HepG2 (cell line): ENCODE measurements around the gene GPR162. TPM values are rescaled to one million over a fixed set of nuclear protein-coding genes. Genes with fewer than 3 reads are reported as not detected.

Source experiments
- ERF ChIP-seq: IDR thresholded peaks from 2 replicates; pipeline ENCODE4 v1.6.1; 2018; ENCODE audit warnings: missing biosample characterization, missing genetic modification reagents
- GLI4 ChIP-seq: sonication (generic); formaldehyde crosslinking; IDR thresholded peaks from 2 replicates; pipeline ENCODE4 v1.5.1; 2020; ENCODE audit warnings: missing genetic modification reagents, mild to moderate bottlenecking, moderate library complexity, borderline replicate concordance
- MIER3 ChIP-seq: IDR thresholded peaks from 2 replicates; pipeline ENCODE4 v1.6.1; 2016; ENCODE audit warnings: missing compliant biosample characterization, borderline replicate concordance
- MIXL1 ChIP-seq: IDR thresholded peaks from 2 replicates; pipeline ENCODE4 v1.6.1; 2016
- NCOR1 ChIP-seq: fragments of 200-600 bp; sonication (generic); IDR thresholded peaks from 2 replicates; pipeline ENCODE4 v1.7.0; 2017; ENCODE audit warnings: antibody characterized with exemption, low read length, borderline replicate concordance
- NR2F6 ChIP-seq, 2 experiments: IDR thresholded peaks; 2 replicates each; pipeline ENCODE4 v1.6.1; 2016; ENCODE audit warnings: antibody characterized with exemption in 1 of 2, mild to moderate bottlenecking in 1 of 2
- RAD21 ChIP-seq: fragments of 450-650 bp; formaldehyde crosslinking; IDR thresholded peaks from 2 replicates; pipeline ENCODE4 v1.5.0; 2020; ENCODE audit warnings: mild to moderate bottlenecking
- RBM22 ChIP-seq: fragments of 200-400 bp; formaldehyde crosslinking; optimal IDR thresholded peaks from 2 replicates; pipeline ENCODE3; 2017; ENCODE audit warnings: mild to moderate bottlenecking, low read length, moderate library complexity
- WIZ ChIP-seq: sonication (generic); formaldehyde crosslinking; IDR thresholded peaks from 2 replicates; pipeline ENCODE4 v1.5.1; 2020; ENCODE audit warnings: mild to moderate bottlenecking, missing genetic modification reagents
- YEATS2 ChIP-seq: sonication (generic); formaldehyde crosslinking; IDR thresholded peaks from 2 replicates; pipeline ENCODE4 v1.4.0; 2020; ENCODE audit warnings: missing genetic modification reagents, borderline replicate concordance
- ZKSCAN1 ChIP-seq: fragments of 150-350 bp; IDR thresholded peaks from 2 replicates; pipeline ENCODE4 v1.6.1; 2014; ENCODE audit warnings: low read length
- ZNF350 ChIP-seq: sonication (generic); formaldehyde crosslinking; IDR thresholded peaks from 2 replicates; pipeline ENCODE4 v1.4.0; 2020; ENCODE audit warnings: mild to moderate bottlenecking, low read depth, missing genetic modification reagents, borderline replicate concordance
- ZNF354B ChIP-seq: sonication (generic); formaldehyde crosslinking; IDR thresholded peaks from 2 replicates; pipeline ENCODE4 v1.8.0; 2022; ENCODE audit warnings: mild to moderate bottlenecking, missing genetic modification reagents
- ZNF724P ChIP-seq: sonication (generic); formaldehyde crosslinking; IDR thresholded peaks from 2 replicates; pipeline ENCODE4 v1.8.0; 2022; ENCODE audit warnings: missing genetic modification reagents, borderline replicate concordance
- ZNF792 ChIP-seq: IDR thresholded peaks from 2 replicates; pipeline ENCODE4 v1.6.1; 2016
- ZNF83 ChIP-seq: sonication (generic); formaldehyde crosslinking; IDR thresholded peaks from 2 replicates; pipeline ENCODE4 v1.4.0; 2020; ENCODE audit warnings: missing genetic modification reagents, mild to moderate bottlenecking, borderline replicate concordance
- polyA plus RNA-seq, 8 experiments: library from polyadenylated mRNA; depleted of rRNA in 3 of 8; stranded (reverse) in 7 of 8; unstranded in 1 of 8; fragments of >200 nt; fragmentation: Illumina TruSeq in 4 of 8; extraction: Trizol in 4 of 8; gene quantifications; 2 replicates each; pipeline versions ENCODE4 v1.2.1 to v1.2.3, GENCODE V29; 2011 to 2016; ENCODE audit warnings: low read depth in 4 of 8, missing spikeins in 1 of 8, mixed read lengths in 1 of 8; ENCODE audit not compliant: insufficient read depth in 1 of 8
- total RNA-seq, 5 experiments: library from RNA; depleted of rRNA; stranded (reverse); fragments of >200 nt; fragmentation: Illumina TruSeq; extraction: Trizol; gene quantifications; 2 replicates each; pipeline ENCODE4 v1.2.3, GENCODE V29; 2016; ENCODE audit warnings: low read depth in 1 of 5
- TF ChIP-seq, protein P1 (sequence below): sonication (generic); formaldehyde crosslinking; IDR thresholded peaks from one replicate; pipeline ENCODE4 v1.5.1; 2020; ENCODE audit warnings: mild to moderate bottlenecking, missing genetic modification reagents; ENCODE audit errors: not compliant biosample characterization
- TF ChIP-seq, protein P2 (sequence below): sonication (generic); formaldehyde crosslinking; IDR thresholded peaks from 2 replicates; pipeline ENCODE4 v1.9.0; 2021; ENCODE audit warnings: missing genetic modification reagents, borderline replicate concordance
- TF ChIP-seq, protein P3 (sequence below): sonication (generic); formaldehyde crosslinking; IDR thresholded peaks from 2 replicates; pipeline ENCODE4 v1.4.0; 2020; ENCODE audit warnings: missing genetic modification reagents

Gene GPR162
- total and polyA plus RNA-seq, 2 of the 13 experiments (the other 11 are each of a cell fraction or from before 2014, with no cell fraction given), result 0.08 TPM; not detected in 1

DNA sequence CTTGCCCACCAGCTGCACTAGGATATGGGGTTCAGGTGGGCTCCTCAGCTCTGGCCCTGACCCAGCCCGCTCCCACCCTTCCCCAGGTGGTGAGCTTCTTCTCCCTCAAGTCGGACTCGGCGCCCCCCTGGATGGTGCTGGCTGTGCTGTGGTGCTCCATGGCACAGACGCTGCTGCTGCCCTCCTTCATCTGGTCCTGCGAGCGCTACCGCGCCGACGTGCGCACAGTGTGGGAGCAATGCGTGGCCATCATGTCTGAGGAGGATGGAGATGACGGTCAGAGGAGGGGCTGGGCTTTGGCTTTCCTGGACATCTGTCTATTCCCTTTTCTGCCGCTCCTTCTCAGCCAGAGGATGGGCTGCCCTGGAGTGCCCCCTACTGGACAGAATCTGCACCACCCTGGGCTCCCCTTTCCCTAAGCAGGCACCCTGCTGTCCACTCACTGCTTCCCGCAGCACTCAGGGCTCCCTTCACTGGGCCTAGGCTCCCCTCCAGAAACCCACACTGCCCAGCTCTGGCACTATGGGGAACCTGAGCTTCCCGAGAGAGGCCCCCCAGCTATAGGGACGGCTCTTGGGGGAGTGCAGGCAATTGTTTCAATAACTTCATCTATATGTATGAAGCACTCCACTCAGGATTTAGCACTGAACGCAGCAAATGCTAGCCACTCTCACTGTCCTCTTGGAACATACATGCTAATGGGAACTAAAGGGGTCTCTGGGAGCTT, 3.9 kb downstream of the GPR162 start (continued):
- TF ChIP-seq ZNF350 (CRISPR knock-in tag), result peak; percentile 50; the same call in 1 of the 2 replicates
- no peak for TF ChIP-seq ZKSCAN1
- TF ChIP-seq ZNF83, result 0 out of 2 replicates have a peak, but pooled peaks have one; percentile 48
- TF ChIP-seq ZNF792, result 0 out of 2 replicates have a peak, but pooled peaks have one; percentile 22
- no peak; the same call in 1 of the 2 replicates for TF ChIP-seq MIER3 (CRISPR knock-in tag)
- no peak for TF ChIP-seq MIXL1
- 0 out of 2 replicates have a peak, but pooled peaks have one; percentile 24 for TF ChIP-seq ERF (CRISPR knock-in tag)
- TF ChIP-seq GLI4 (CRISPR knock-in tag), result no peak
- TF ChIP-seq NCOR1, result no peak
- TF ChIP-seq, protein P1, sequence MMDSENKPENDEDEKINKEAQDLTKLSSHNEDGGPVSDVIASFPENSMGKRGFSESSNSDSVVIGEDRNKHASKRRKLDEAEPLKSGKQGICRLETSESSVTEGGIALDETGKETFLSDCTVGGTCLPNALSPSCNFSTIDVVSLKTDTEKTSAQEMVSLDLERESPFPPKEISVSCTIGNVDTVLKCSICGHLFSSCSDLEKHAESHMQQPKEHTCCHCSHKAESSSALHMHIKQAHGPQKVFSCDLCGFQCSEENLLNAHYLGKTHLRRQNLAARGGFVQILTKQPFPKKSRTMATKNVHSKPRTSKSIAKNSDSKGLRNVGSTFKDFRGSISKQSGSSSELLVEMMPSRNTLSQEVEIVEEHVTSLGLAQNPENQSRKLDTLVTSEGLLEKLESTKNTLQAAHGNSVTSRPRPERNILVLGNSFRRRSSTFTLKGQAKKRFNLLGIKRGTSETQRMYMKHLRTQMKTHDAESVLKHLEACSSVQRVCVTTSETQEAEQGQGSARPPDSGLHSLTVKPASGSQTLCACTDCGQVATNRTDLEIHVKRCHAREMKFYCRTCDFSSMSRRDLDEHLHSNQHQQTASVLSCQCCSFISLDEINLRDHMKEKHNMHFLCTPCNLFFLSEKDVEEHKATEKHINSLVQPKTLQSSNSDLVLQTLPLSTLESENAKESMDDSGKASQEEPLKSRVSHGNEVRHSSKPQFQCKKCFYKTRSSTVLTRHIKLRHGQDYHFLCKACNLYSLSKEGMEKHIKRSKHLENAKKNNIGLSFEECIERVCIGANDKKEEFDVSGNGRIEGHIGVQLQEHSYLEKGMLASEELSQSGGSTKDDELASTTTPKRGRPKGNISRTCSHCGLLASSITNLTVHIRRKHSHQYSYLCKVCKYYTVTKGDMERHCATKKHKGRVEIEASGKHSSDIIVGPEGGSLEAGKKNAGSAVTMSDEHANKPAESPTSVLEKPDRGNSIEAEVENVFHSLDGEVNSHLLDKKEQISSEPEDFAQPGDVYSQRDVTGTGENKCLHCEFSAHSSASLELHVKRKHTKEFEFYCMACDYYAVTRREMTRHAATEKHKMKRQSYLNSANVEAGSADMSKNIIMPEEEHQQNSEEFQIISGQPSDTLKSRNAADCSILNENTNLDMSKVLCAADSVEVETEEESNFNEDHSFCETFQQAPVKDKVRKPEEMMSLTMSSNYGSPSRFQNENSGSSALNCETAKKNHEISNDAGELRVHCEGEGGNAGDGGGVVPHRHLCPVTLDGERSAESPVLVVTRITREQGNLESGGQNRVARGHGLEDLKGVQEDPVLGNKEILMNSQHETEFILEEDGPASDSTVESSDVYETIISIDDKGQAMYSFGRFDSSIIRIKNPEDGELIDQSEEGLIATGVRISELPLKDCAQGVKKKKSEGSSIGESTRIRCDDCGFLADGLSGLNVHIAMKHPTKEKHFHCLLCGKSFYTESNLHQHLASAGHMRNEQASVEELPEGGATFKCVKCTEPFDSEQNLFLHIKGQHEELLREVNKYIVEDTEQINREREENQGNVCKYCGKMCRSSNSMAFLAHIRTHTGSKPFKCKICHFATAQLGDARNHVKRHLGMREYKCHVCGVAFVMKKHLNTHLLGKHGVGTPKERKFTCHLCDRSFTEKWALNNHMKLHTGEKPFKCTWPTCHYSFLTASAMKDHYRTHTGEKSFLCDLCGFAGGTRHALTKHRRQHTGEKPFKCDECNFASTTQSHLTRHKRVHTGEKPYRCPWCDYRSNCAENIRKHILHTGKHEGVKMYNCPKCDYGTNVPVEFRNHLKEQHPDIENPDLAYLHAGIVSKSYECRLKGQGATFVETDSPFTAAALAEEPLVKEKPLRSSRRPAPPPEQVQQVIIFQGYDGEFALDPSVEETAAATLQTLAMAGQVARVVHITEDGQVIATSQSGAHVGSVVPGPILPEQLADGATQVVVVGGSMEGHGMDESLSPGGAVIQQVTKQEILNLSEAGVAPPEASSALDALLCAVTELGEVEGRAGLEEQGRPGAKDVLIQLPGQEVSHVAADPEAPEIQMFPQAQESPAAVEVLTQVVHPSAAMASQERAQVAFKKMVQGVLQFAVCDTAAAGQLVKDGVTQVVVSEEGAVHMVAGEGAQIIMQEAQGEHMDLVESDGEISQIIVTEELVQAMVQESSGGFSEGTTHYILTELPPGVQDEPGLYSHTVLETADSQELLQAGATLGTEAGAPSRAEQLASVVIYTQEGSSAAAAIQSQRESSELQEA, result no peak
- no peak for TF ChIP-seq WIZ
- no peak for TF ChIP-seq RBM22
- TF ChIP-seq YEATS2 (CRISPR knock-in tag), result no peak
- peak; percentile 85 for TF ChIP-seq RAD21
- TF ChIP-seq ZNF724P (CRISPR knock-in tag), result no peak
- no peak for TF ChIP-seq NR2F6 (IDR thresholded peaks at IDR 0.05)
- peak; percentile 8; the same call in 1 of the 2 replicates for TF ChIP-seq NR2F6 (CRISPR knock-in tag; IDR thresholded peaks at IDR 0.05)
- no peak for TF ChIP-seq ZNF354B
- TF ChIP-seq, protein P2, sequence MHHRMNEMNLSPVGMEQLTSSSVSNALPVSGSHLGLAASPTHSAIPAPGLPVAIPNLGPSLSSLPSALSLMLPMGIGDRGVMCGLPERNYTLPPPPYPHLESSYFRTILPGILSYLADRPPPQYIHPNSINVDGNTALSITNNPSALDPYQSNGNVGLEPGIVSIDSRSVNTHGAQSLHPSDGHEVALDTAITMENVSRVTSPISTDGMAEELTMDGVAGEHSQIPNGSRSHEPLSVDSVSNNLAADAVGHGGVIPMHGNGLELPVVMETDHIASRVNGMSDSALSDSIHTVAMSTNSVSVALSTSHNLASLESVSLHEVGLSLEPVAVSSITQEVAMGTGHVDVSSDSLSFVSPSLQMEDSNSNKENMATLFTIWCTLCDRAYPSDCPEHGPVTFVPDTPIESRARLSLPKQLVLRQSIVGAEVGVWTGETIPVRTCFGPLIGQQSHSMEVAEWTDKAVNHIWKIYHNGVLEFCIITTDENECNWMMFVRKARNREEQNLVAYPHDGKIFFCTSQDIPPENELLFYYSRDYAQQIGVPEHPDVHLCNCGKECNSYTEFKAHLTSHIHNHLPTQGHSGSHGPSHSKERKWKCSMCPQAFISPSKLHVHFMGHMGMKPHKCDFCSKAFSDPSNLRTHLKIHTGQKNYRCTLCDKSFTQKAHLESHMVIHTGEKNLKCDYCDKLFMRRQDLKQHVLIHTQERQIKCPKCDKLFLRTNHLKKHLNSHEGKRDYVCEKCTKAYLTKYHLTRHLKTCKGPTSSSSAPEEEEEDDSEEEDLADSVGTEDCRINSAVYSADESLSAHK (CRISPR knock-in tag), result no peak
- TF ChIP-seq, protein P3, sequence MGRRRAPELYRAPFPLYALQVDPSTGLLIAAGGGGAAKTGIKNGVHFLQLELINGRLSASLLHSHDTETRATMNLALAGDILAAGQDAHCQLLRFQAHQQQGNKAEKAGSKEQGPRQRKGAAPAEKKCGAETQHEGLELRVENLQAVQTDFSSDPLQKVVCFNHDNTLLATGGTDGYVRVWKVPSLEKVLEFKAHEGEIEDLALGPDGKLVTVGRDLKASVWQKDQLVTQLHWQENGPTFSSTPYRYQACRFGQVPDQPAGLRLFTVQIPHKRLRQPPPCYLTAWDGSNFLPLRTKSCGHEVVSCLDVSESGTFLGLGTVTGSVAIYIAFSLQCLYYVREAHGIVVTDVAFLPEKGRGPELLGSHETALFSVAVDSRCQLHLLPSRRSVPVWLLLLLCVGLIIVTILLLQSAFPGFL (CRISPR knock-in tag), result no peak
